ENCODE measurements around the gene HTT-AS.
"Not testable (repeated sequence)": the region's sequence is repeated elsewhere in the genome, so short reads cannot be mapped to it uniquely, and the experiment has no call there.

Gene HTT-AS

GRCh38 chr4:3074078-3074845, at the start of gene HTT-AS, which contains the start of gene HTT:
Gene HTT-AS (minus strand): TSS chr4:3074538.
Gene HTT (plus strand): TSS chr4:3074681. CDS start chr4:3074826, 145 bp downstream.
- peak; percentile 98 for DNase-seq

- DNase-seq: no peak
Measured at GRCh38 chr4:3123181-3123671, 48.9 kb upstream of the HTT-AS start.

- no peak for DNase-seq
Measured at GRCh38 chr4:3122081-3122563, 47.8 kb upstream of the HTT-AS start.

- no peak for DNase-seq
Measured at GRCh38 chr4:3121596-3121995, 47.3 kb upstream of the HTT-AS start.

- no peak for DNase-seq
Measured at GRCh38 chr4:3121110-3121509, 46.8 kb upstream of the HTT-AS start.

GRCh38 chr4:3119464-3119863, 45.1 kb upstream of the HTT-AS start:
- no peak for DNase-seq

- no peak for DNase-seq
Measured at GRCh38 chr4:3118312-3118711, 44.0 kb upstream of the HTT-AS start.

GRCh38 chr4:3116955-3117354, 42.6 kb upstream of the HTT-AS start:
- no peak for DNase-seq

GRCh38 chr4:3115637-3116270, 41.4 kb upstream of the HTT-AS start:
- no peak for DNase-seq

GRCh38 chr4:3114377-3114776, 40.0 kb upstream of the HTT-AS start:
- DNase-seq: no peak

GRCh38 chr4:3112609-3113469, 38.5 kb upstream of the HTT-AS start:
- no peak for DNase-seq

- DNase-seq: no peak
Measured at GRCh38 chr4:3112201-3112600, 37.9 kb upstream of the HTT-AS start.

GRCh38 chr4:3111461-3111860, 37.1 kb upstream of the HTT-AS start:
- no peak for DNase-seq

- no peak for DNase-seq
Measured at GRCh38 chr4:3108211-3108610, 33.9 kb upstream of the HTT-AS start.

- no peak for DNase-seq
Measured at GRCh38 chr4:3107691-3108121, 33.4 kb upstream of the HTT-AS start.

GRCh38 chr4:3107271-3107670, 32.9 kb upstream of the HTT-AS start:
- no peak for DNase-seq

GRCh38 chr4:3106339-3107186, 32.2 kb upstream of the HTT-AS start:
- DNase-seq: peak; percentile 95

GRCh38 chr4:3098346-3098745, 24.0 kb upstream of the HTT-AS start:
- no peak for DNase-seq

GRCh38 chr4:3096202-3096601, 21.9 kb upstream of the HTT-AS start:
- DNase-seq: no peak

- DNase-seq: not testable (repeated sequence)
Measured at GRCh38 chr4:3094701-3095100, 20.4 kb upstream of the HTT-AS start.

GRCh38 chr4:3091464-3091863, 17.1 kb upstream of the HTT-AS start:
- DNase-seq: no peak
